Measurements from ENCODE around the gene MRPL44. TPM values are rescaled to one million over a fixed set of nuclear protein-coding genes. Genes with fewer than 3 reads are reported as not detected.
A peak's percentile ranks its signal among the peaks of the same experiment; 100 is the strongest.

Gene MRPL44
- total and polyA plus RNA-seq, 2 donors (not counting 1 experiment from before 2014, with no cell fraction given) = 8.9 to 26.7 TPM

- no peak overlapping the region for H3K27ac Mint-ChIP-seq
- Histone ChIP-seq H3K4me1 (ENCODE audit: control insufficient read depth in 2 of 2, insufficient read depth in 2 of 2, low read length in 2 of 2) (peaks cover 0 to 4% of the 10 kb centered on the region in 2 donors), H3K79me2 (ENCODE audit: control insufficient read depth, insufficient read depth, low read length) (peaks cover 55% of the 10 kb centered on the region), H3K9me3 (ENCODE audit: control extremely low read depth in 1 of 3, control insufficient read depth in 2 of 3, insufficient read depth in 1 of 3, low read length in 2 of 3) (no peaks in the 10 kb centered on the region), H2AFZ (ENCODE audit: insufficient read depth, low read depth, low read length, poor library complexity, severe bottlenecking) (no peak overlapping the region), H3K9ac (ENCODE audit: low read length) (no peak overlapping the region), H3K4me2 (replicated peaks; ENCODE audit: low read depth, low read length, poor library complexity, severe bottlenecking) (no peak overlapping the region), H4K20me1 (ENCODE audit: control insufficient read depth, insufficient read depth, low read length, poor library complexity, severe bottlenecking) (peaks cover 30% of the 10 kb centered on the region), H3K36me3 (replicated peaks in 1 of 2; ENCODE audit: control extremely low read depth in 1 of 2, control insufficient read depth in 1 of 2, extremely low read depth in 1 of 2, insufficient read depth in 2 of 2, low read length in 1 of 2) (peaks cover 0 to 17% of the 10 kb centered on the region in 2 experiments), H3K27ac (ENCODE audit: low read length in 2 of 2) (no peak overlapping the region), H3K4me3 (ENCODE audit: control extremely low read depth in 1 of 5, extremely low read depth in 1 of 5, insufficient read depth in 1 of 5, low read depth in 2 of 5, low read length in 4 of 5) (no peak overlapping the region), H3K27me3 (replicated peaks in 1 of 4; ENCODE audit: control extremely low read depth in 1 of 4, control insufficient read depth in 3 of 4, insufficient read depth in 4 of 4, low read length in 3 of 4) (no peaks in the 10 kb centered on the region)
- WGBS (ENCODE audit: insufficient coverage) = 97% methylated on average over 3 of the region's 4 CpGs
- H3K9me3 Mint-ChIP-seq (ENCODE audit: insufficient read depth) = no peaks in the 10 kb centered on the region
- DNase-seq (no peak), ATAC-seq (ENCODE audit: low read depth) (no peak)
- H3K27me3 Mint-ChIP-seq = no peaks in the 10 kb centered on the region
- peaks cover 33% of the 10 kb centered on the region for H3K4me1 Mint-ChIP-seq
- TF ChIP-seq EZH2 (IDR thresholded peaks at IDR 0.05; ENCODE audit: borderline replicate concordance, insufficient read depth, low read depth, low read length, poor library complexity, severe bottlenecking) (no peak), CTCF (IDR thresholded peaks at IDR 0.05) (peak; percentile 24)
- no peak overlapping the region for H3K4me3 Mint-ChIP-seq
- POLR2A ChIA-PET = no interaction called here
- CTCF ChIA-PET = no interaction called here
- intact Hi-C loops (cut with micrococcal nuclease) = no loop called here
These were observed 37.2 kb upstream of the MRPL44 start for GRCh38 chr2:223920109-223920508.

GRCh38 chr2:223921204-223921603, 36.1 kb upstream of the MRPL44 start:
- ChIA-PET POLR2A (no interaction called here), CTCF (interaction anchor here (0.7 kb wide), 1 partner anchor 25 kb away, joined by 3 read pairs; no protein-coding TSS in a partner anchor)
- Mint-ChIP-seq H3K27ac (no peak overlapping the region), H3K4me1 (peaks cover 31% of the 10 kb centered on the region), H3K27me3 (no peaks in the 10 kb centered on the region), H3K4me3 (no peak overlapping the region), H3K9me3 (ENCODE audit: insufficient read depth) (no peaks in the 10 kb centered on the region)
- H3K27me3 ChIP-seq (replicated peaks in 1 of 4; ENCODE audit: control extremely low read depth in 1 of 4, control insufficient read depth in 3 of 4, insufficient read depth in 4 of 4, low read length in 3 of 4) = no peaks in the 10 kb centered on the region
- DNase-seq (no peak), ATAC-seq (ENCODE audit: low read depth) (no peak)
- no peak overlapping the region for H3K4me2 ChIP-seq (replicated peaks; ENCODE audit: low read depth, low read length, poor library complexity, severe bottlenecking)
- no peak overlapping the region for H3K27ac ChIP-seq (ENCODE audit: low read length in 2 of 2)
- peaks cover 66% of the 10 kb centered on the region for H3K79me2 ChIP-seq (ENCODE audit: control insufficient read depth, insufficient read depth, low read length)
- no peak overlapping the region for H2AFZ ChIP-seq (ENCODE audit: insufficient read depth, low read depth, low read length, poor library complexity, severe bottlenecking)
- H4K20me1 ChIP-seq (ENCODE audit: control insufficient read depth, insufficient read depth, low read length, poor library complexity, severe bottlenecking) = peaks cover 30% of the 10 kb centered on the region
- peaks cover 0 to 15% of the 10 kb centered on the region in 2 experiments for H3K36me3 ChIP-seq (replicated peaks in 1 of 2; ENCODE audit: control extremely low read depth in 1 of 2, control insufficient read depth in 1 of 2, extremely low read depth in 1 of 2, insufficient read depth in 2 of 2, low read length in 1 of 2)
- H3K9ac ChIP-seq (ENCODE audit: low read length) = no peak overlapping the region
- no peaks in the 10 kb centered on the region for H3K9me3 ChIP-seq (ENCODE audit: control extremely low read depth in 1 of 3, control insufficient read depth in 2 of 3, insufficient read depth in 1 of 3, low read length in 2 of 3)
- intact Hi-C loops (cut with micrococcal nuclease) = no loop called here
- H3K4me1 ChIP-seq (ENCODE audit: control insufficient read depth in 2 of 2, insufficient read depth in 2 of 2, low read length in 2 of 2) = peaks cover 0 to 4% of the 10 kb centered on the region in 2 donors
- no peak for TF ChIP-seq EZH2 (IDR thresholded peaks at IDR 0.05; ENCODE audit: borderline replicate concordance, insufficient read depth, low read depth, low read length, poor library complexity, severe bottlenecking)
- no peak for TF ChIP-seq CTCF (IDR thresholded peaks at IDR 0.05)
- no peak overlapping the region for H3K4me3 ChIP-seq (ENCODE audit: control extremely low read depth in 1 of 5, extremely low read depth in 1 of 5, insufficient read depth in 1 of 5, low read depth in 2 of 5, low read length in 4 of 5)
